Skin epidermis (tissue), 12 donors: ENCODE data around the gene GAR1.
"Not testable (repeated sequence)": the region's sequence is repeated elsewhere in the genome, so short reads cannot be mapped to it uniquely, and the experiment has no call there.

Source experiments
- H3K27ac ChIP-seq, 21 experiments: fragments of 200-600 bp; sonication (generic) in 11 of 21; one replicate each; pipeline ENCODE4 v1.5.0; 2020; ENCODE audit warnings: mild to moderate bottlenecking in 3 of 21, inconsistent platforms in 2 of 21, moderate library complexity in 2 of 21
- H3K4me3 ChIP-seq, 7 experiments: fragments of 200-600 bp; sonication (generic) in 2 of 7; one replicate each; pipeline ENCODE4 v1.5.0; 2020; ENCODE audit warnings: inconsistent platforms in 2 of 7, mild to moderate bottlenecking in 2 of 7, moderate library complexity in 1 of 7

Gene GAR1

DNA sequence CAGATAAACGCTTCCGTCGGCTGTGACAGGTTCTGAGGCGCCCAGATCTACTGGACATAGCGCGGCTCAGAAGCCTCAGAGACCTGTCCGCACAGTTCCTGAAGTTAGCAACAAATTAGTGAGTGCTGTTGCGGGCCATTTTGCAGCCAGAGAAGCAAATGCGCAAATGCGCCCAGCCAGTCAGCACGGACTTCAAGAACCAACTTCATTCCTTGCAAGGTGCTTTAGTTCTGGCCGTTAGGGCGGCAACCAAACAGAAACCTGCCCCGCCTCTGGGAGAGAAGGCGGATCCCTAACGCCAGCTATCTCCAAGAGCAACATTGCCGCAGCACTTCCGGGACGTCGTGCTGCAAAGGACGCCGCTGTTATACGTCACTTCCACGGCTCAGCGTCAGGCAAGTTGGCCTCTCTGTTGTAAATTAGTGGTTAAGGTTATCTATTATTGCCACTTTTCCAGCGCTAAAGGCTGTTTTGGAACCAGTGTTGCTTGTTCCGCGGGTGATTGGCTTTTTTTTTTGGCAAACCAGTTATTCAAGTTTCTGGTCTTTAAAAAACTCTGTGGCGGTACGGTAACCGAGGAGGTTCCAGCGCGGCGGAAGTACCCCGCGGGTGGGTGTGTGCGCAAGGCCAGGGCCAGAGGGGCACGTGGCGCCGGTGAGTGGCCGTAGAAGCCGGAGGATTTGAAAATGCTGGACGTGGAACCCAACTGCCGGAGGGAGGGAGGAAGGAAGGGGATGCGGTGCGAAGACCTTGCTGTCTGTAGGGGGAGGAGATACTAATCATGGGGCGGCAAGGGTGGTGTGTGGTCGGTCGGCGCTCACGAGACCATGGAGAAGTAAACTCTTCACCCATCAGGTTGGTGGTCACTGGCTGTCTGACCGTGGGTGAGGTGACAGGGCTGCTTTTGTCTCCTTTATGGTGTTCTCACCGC lies at the start of gene GAR1:
TSS of gene GAR1 (plus strand) at position 612 of the 931 bp plus-strand sequence. CDS start 403 bp downstream, outside the sequence.
- Histone ChIP-seq H3K4me3 (peak within 1 kb of the TSS; percentile 70 to 98 (median 85)), H3K27ac (peak within 1 kb of the TSS; percentile 23 to 95 (median 88))

DNA sequence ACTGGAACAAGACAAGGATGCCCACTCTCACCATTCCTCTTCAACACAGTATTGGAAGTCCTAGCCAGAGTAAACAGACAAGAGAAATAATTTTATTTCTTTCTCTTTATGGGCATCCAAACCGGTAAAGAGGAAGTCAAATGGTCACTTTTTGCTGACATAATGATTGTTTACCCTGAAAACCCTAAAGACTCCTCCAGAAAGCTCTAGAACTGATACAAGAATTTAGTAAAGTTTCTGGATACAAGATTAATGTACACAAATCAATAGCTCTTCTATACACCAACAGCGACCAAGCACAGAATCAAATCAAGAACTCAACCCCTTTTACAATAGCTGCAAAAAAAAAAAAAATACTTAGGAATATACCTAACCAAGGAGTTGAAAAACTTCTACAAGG lies 33.5 kb upstream of the GAR1 start:
- H3K4me3 ChIP-seq, H3K27ac ChIP-seq: not testable (repeated sequence)

DNA sequence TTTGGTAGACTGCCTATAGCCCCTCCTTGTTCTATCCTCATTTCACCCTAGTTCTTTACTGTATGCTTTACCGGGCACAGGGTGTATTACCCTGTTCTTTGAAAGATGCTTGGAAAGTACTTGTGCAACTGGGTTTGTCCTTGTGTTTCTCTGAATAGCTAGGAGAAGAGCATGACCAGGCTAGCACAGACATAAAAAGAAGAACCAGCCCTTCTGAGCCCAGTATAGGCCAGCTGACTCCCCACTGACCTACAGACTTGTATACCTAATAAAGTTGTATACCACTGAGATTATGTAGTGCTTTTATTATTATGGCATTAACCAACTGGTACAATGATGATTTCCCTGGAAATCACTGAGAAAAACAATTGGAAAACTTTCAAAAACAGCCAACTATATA lies 28.7 kb upstream of the GAR1 start:
- no peak overlapping the region for H3K27ac ChIP-seq
- H3K4me3 ChIP-seq, result no peak overlapping the region

DNA sequence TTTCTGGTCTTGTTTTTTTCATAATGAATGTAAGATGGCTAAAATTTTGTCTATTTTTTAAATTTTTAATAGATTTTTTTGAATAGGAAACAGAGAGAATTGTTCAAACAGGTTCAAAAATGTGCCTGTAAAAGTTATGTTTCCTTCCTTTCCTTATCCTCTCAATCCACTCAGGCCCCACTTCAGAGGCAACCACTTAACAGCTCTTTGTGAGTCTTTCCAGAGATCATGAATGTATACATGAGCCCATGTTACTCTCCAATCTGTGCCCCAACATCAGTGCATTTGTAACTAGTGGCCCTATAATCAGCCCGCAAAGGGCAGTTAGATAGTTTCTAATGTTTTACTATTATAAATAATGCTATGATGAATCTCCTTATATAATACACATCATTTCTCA lies 27.8 kb upstream of the GAR1 start:
- H3K27ac ChIP-seq, result no peak overlapping the region
- H3K4me3 ChIP-seq, result no peak overlapping the region

GRCh38 chr4:109795059-109795458 lies 20.5 kb upstream of the GAR1 start:
- no peak overlapping the region for H3K4me3 ChIP-seq
- no peak overlapping the region for H3K27ac ChIP-seq

DNA sequence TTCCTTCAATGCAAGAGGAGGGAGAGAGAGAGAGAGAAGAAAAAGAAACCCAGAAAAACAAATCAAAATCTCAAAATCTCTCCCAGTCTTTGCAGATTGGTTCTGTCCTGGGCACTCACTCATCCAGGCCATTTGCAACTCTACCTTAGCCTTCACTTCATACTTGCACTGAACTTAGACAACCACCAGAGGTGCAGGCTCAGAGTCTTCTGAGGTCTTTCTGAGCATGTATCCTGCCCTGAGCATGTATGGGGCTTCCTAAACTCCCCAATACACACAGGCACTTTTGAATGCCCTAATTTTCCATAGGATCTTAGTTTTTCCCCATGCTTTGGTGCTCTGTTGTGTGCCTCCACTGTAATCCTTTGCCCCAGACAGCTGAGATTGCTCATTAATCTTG lies 16.7 kb upstream of the GAR1 start:
- Histone ChIP-seq H3K4me3 (no peak overlapping the region), H3K27ac (no peak overlapping the region)

GRCh38 chr4:109801099-109801789 lies 14.3 kb upstream of the GAR1 start:
- Histone ChIP-seq H3K4me3 (no peak overlapping the region), H3K27ac (no peak overlapping the region)

DNA sequence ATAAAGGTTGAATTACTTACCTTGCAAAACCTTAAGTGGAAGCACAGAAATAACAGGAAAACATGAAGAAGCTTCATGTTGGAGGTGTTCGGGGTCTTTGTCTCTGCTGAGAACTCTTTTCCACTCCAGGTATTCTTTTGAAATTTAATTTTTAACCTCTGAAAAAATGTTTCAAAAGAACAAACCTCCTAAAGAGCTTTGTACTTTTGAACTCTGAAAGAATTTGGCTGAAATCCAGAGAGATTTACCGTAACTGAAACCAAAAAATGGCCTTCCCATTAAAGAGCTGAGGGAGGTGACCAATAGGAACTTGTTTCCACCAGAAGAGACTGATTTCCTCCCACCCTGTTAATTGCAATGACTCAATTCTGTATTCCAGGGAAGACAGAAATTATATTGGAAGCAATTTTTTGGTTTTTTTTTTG lies 13.7 kb upstream of the GAR1 start, which contains the start of gene CFI:
TSS of gene CFI (minus strand) at position 105 of the 425 bp plus-strand sequence. CDS start at position 77, 28 bp downstream.
- Histone ChIP-seq H3K4me3 (no peak within 1 kb of the TSS), H3K27ac (peak within 1 kb of the TSS in 1 of 21 experiments; percentile 33)

GRCh38 chr4:109803924-109804571 lies 11.5 kb upstream of the GAR1 start:
- no peak overlapping the region for H3K4me3 ChIP-seq

GRCh38 chr4:109809655-109810054 lies 5.9 kb upstream of the GAR1 start:
- H3K27ac ChIP-seq, result no peak overlapping the region

More at GRCh38 chr4:109803924-109804571, 11.5 kb upstream of the GAR1 start:
- no peak overlapping the region for H3K27ac ChIP-seq

DNA sequence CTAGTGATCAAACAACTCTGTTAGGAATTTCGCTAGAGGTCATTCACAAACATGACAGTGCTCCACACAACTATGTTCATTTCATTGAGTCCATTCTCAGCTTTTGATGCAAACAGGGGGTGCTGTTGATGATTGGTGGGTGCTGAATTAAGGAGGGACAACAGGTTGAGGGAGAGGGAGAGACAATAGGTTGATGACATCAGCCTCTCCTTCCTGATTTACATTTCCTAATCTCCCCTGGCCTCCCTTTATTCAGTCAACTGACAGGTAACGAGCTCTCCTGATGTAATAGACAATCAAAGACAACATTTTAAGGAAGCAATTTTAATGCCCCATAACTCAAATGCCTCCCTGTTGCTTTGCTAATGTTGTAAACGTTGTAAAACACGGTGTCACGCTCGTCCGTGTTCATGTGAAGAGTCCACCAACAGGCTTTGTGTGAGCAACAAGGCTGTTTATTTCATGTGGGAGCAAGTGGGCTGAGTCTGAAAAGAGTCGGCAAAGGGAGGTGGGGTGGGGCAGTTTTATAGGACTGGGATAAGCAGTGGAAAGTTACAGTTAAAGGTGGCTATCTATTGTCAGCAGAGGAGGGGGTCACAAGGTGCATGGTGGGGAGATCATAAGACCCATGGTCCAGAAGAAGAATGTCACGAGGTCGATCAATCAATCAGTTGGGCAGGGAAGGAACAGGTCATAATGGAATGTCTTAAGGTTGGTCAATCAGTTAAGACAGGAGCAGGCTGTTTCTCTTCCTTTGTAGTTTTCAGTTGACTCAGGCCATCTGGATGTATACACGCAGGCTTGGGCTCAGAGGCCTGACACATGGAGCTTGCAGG lies 4.8 kb upstream of the GAR1 start:
- Histone ChIP-seq H3K27ac (no peak overlapping the region), H3K4me3 (no peak overlapping the region)

More at GRCh38 chr4:109809655-109810054, 5.9 kb upstream of the GAR1 start:
- H3K4me3 ChIP-seq, result no peak overlapping the region

- H3K4me3 ChIP-seq, result no peak overlapping the region
- no peak overlapping the region for H3K27ac ChIP-seq
These were observed 3.9 kb upstream of the GAR1 start for GRCh38 chr4:109811707-109812106.

- Histone ChIP-seq H3K27ac (peak overlapping the region; percentile 23 to 95 (median 88)), H3K4me3 (peak overlapping the region; percentile 70 to 98 (median 85))
These were observed 500 bp downstream of the GAR1 start for GRCh38 chr4:109816082-109816442.

DNA sequence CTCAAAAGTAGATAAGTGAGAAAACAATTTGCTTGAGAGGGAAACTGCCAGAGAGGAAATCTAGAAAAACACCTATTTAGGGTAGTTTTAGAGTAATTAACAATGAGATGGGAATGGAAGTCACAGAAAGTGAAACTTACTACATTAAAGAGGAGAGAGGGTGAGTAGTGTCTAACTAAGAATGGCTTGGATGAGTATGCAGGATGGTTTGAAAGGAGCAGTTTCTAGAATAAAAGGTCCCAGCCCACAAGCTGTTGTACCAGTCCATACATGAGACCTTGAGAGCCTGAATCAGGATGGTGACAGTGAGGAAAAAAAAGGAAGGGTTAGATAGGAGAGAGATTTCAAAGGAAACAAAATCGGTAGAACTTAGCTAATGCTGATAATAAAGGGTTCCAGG lies 1.3 kb downstream of the GAR1 start:
- Histone ChIP-seq H3K27ac (peak overlapping the region in 1 of 21 experiments; percentile 88), H3K4me3 (peak overlapping the region in 1 of 7 experiments; percentile 98)

GRCh38 chr4:109818268-109818667 lies 2.7 kb downstream of the GAR1 start:
- no peak overlapping the region for H3K27ac ChIP-seq
- no peak overlapping the region for H3K4me3 ChIP-seq

DNA sequence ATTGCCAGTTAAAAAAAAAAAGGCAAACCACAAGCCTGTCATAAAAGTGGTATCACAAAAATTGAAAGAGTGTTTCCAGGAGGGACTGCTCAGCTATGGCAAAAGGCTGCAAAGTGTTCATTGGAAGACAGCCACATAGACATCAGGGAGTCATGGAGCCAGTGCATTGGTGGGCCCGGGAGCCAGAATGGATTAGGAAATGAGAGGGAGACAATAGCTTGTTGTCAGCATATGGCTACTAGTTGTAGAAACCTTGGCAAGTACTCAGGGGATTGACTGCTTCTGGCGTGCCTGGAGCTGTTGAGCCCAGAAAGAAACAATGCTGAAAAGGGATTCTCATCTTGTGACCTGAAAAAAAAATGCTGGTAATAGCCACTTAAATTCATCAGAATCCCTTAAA lies 5.0 kb downstream of the GAR1 start:
- Histone ChIP-seq H3K4me3 (no peak overlapping the region), H3K27ac (peak overlapping the region in 1 of 21 experiments; percentile 17)

DNA sequence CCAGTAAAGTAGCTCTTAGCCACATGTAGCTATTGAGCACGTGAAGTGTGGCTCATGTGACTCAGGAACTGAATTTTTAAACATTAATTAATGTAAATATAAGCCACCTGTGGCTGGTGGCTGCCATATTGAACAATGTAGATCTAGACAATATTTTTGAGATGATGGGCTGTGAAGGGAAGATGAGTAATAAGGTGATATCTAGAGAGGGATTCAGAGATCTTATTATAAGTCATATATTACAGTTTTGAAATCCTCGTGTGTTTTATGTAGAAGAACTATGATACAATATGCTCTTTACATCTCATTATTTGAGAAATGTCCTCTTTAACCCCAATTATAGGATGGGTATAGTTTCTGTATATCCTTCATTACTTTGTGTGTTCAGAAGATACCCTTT lies 5.6 kb downstream of the GAR1 start:
- H3K27ac ChIP-seq, result no peak overlapping the region
- no peak overlapping the region for H3K4me3 ChIP-seq

GRCh38 chr4:109826719-109827118 lies 11.2 kb downstream of the GAR1 start:
- Histone ChIP-seq H3K4me3 (no peak overlapping the region), H3K27ac (no peak overlapping the region)

GRCh38 chr4:109827672-109828071 lies 12.1 kb downstream of the GAR1 start, which contains the start of gene RRH:
TSS of gene RRH (plus strand) at chr4:109827972. CDS start at chr4:109828028, 56 bp downstream.
- Histone ChIP-seq H3K27ac (no peak within 1 kb of the TSS), H3K4me3 (no peak within 1 kb of the TSS)
